Colonic mucosa (tissue), 4 donors: ENCODE data around the gene SPINK5. TPM values are rescaled to one million over a fixed set of nuclear protein-coding genes. Genes with fewer than 3 reads are reported as not detected.

ENCODE experiments used
- DNase-seq: peaks from one replicate; pipeline ENCODE4 v3.0.0-alpha.2; 2020
- H3K27ac ChIP-seq: fragments of 200-600 bp; one replicate; pipeline ENCODE4 v1.8.0; 2021
- H3K27me3 ChIP-seq: fragments of 200-600 bp; one replicate; pipeline ENCODE4 v1.8.0; 2021
- H3K36me3 ChIP-seq: fragments of 200-600 bp; one replicate; pipeline ENCODE4 v1.8.0; 2021
- H3K4me1 ChIP-seq: fragments of 200-600 bp; one replicate; pipeline ENCODE4 v1.8.0; 2021; ENCODE audit warnings: mild to moderate bottlenecking
- H3K4me3 ChIP-seq: fragments of 200-600 bp; one replicate; pipeline ENCODE4 v1.8.0; 2021
- H3K9ac ChIP-seq, 2 donors: one replicate each; pipeline ENCODE4 v1.7.0; 2013; ENCODE audit warnings: control low read depth in 2 of 2, low read depth in 2 of 2, low read length in 2 of 2
- H3K9me3 ChIP-seq: fragments of 200-600 bp; one replicate; pipeline ENCODE4 v1.8.0; 2021
- CTCF ChIP-seq: fragments of 200-600 bp; IDR thresholded peaks from one replicate; pipeline ENCODE4 v1.8.0; 2022; ENCODE audit warnings: antibody characterized with exemption, mild to moderate bottlenecking
- intact Hi-C: fragments of 100-400 bp; cut with DNase I; formaldehyde crosslinking; loops from one replicate; pipeline ENCODE4 v1.14.1; 2022
- total RNA-seq, 2 donors: library from RNA; stranded (reverse); fragmentation: NEBNext Ultra II Directional in 1 of 2; extraction: Animal tissue kit (Norgen Biotek cat#: 25700) in 1 of 2; gene quantifications; one replicate each; pipeline ENCODE4 v1.2.1, GENCODE V29; 2021
- donor health status: healthy.
- donor health status: DM: no; HTN: no; CAD: no.
- donor health status: DM: no; HTN: no; CAD: no.

SPINK5 gene
- total RNA-seq, 2 donors from 2014 or later: 25.6 to 29.0 TPM

DNA sequence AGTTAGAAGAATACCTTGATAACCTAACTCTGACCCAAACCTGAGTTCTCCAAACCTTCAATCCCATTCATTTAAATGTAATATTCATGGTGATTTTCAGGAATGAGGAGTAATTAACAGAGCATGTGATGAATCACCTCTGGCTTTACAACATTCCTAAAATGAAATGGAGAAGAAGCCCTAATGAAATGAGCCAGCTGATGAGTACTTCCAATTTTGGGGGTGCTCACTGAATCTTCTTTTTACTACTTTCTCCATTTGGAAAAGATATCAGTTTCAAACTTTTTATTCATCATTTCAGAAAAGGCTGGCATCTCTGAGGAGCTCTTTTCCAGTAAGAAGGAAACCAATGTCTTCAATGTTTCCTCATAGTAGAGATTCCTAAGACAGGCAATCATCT, 2.9 kb upstream of the SPINK5 start:
- Histone ChIP-seq H3K27ac (no peak overlapping the region), H3K27me3 (no peaks in the 10 kb centered on the region), H3K4me3 (no peak overlapping the region), H3K4me1 (no peaks in the 10 kb centered on the region), H3K9me3 (no peaks in the 10 kb centered on the region), H3K9ac (no peak overlapping the region), H3K36me3 (no peaks in the 10 kb centered on the region)
- intact Hi-C loops: no loop called here
- TF ChIP-seq CTCF: no peak
- DNase-seq: no peak

DNA sequence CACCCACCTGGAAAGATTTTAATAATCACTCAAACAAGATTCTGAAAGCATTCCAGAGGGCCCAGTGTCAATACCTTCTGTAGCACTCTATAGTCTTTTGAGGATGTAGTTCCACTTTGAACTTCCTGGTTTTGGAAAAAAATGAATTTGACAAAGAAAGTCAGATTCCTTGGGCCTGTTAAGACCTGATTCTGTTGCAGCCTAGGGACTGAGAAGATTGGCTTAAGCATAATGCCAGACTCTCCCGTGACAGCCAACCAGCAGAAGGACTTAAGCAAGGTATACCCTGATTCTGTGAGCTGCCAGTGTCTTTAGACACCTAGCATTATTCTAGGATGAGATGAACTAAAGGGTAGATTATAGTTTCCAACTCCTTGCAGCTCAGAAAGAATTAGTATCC, 6.8 kb downstream of the SPINK5 start:
- TF ChIP-seq CTCF: no peak
- intact Hi-C loops: no loop called here
- no peaks in the 10 kb centered on the region for H3K27me3 ChIP-seq
- H3K9me3 ChIP-seq: no peaks in the 10 kb centered on the region
- no peaks in the 10 kb centered on the region for H3K36me3 ChIP-seq
- H3K27ac ChIP-seq: no peak overlapping the region
- no peak overlapping the region for H3K4me3 ChIP-seq
- no peak overlapping the region for H3K9ac ChIP-seq
- DNase-seq: no peak
- no peaks in the 10 kb centered on the region for H3K4me1 ChIP-seq

DNA sequence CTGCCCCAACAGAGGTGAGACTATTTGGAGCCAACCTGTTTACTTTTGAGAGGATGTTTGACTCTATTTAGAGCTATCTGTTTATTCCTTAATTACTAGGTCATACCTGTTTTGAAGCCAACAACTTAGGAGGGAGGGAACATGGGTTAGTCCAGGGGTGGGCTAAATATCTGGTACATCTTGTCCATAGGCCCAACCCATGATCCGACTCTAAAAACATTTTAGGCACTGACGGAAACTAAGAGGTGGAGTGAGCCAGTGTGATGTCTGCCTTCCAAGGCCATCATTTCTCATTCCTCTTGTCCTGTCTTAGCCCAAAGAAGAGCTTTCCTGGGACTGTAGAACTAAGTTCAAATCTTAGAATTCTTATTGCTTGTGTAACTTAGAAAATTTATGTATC, 8.4 kb downstream of the SPINK5 start:
- Histone ChIP-seq H3K4me1 (no peaks in the 10 kb centered on the region), H3K27me3 (no peaks in the 10 kb centered on the region), H3K9me3 (no peaks in the 10 kb centered on the region), H3K4me3 (no peak overlapping the region), H3K27ac (no peak overlapping the region), H3K9ac (no peak overlapping the region), H3K36me3 (no peaks in the 10 kb centered on the region)
- TF ChIP-seq CTCF: no peak
- DNase-seq: no peak
- intact Hi-C loops: no loop called here

DNA sequence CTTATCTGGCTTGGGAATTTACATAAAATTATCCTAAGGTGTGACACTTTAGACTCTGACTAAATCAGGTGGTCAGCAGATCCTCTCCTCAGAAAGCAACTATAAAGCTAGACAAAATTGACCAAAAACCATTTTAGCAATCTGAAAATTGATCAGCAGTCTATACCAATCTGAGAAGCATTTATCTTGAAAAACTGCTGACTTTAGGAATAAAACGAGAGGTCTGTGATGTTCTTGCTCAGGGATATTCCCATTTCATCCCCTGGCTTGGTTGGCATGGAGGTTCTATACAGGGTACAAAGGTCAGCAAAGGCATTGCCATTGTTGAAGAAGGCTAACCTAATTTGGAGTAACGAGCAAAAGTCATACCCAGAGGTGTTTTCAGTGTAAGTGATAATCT, 11.7 kb downstream of the SPINK5 start:
- no peaks in the 10 kb centered on the region for H3K27me3 ChIP-seq
- no peaks in the 10 kb centered on the region for H3K4me1 ChIP-seq
- H3K36me3 ChIP-seq: no peaks in the 10 kb centered on the region
- H3K4me3 ChIP-seq: no peak overlapping the region
- no peaks in the 10 kb centered on the region for H3K9me3 ChIP-seq
- intact Hi-C loops: no loop called here
- TF ChIP-seq CTCF: no peak
- no peak for DNase-seq
- H3K27ac ChIP-seq: no peak overlapping the region
- H3K9ac ChIP-seq: no peak overlapping the region

DNA sequence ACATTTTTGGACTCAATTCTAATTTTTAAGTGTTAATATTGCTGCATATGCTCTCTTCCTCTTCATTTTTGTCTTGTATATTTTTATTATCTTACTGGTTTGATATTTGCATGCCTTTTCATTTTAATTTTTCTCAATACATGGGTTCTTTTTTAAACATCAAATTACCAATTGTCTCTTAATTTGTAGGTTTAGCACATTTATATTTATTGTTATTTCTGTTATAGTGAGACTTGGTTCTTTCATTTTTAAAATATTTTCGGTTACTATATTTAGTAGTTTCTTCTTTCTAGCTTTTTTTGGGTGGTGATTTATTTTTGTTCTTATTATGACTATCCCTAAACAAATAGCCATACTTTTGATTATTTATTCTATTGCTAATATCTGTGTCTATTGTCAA, 19.4 kb downstream of the SPINK5 start:
- Histone ChIP-seq H3K27ac (no peak overlapping the region), H3K4me1 (no peaks in the 10 kb centered on the region), H3K36me3 (no peaks in the 10 kb centered on the region), H3K9ac (no peak overlapping the region), H3K4me3 (no peak overlapping the region), H3K9me3 (no peaks in the 10 kb centered on the region), H3K27me3 (no peaks in the 10 kb centered on the region)
- no peak for TF ChIP-seq CTCF
- no peak for DNase-seq
- intact Hi-C loops: no loop called here

DNA sequence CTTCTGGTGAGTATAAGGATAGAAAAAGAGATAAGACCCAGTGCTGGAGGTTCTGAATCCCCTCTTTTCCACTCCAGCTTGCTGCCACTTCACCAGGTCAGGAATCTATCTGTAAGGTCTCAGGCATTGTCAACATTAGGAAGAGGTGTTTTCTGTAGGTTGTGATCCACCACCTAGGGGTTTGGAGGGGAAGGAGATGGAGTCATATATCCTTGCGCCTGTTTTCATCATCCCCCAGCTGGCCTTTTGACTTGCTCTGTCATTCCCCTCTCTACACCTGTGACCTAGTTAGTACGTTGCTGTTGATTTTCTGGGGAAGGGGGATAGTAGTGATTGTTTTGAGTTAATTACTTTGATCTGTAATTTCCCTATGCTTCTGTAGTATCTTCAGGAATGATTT, 20.5 kb downstream of the SPINK5 start:
- Histone ChIP-seq H3K27me3 (no peaks in the 10 kb centered on the region), H3K9me3 (no peaks in the 10 kb centered on the region), H3K27ac (no peak overlapping the region), H3K36me3 (no peaks in the 10 kb centered on the region), H3K4me3 (no peak overlapping the region), H3K9ac (no peak overlapping the region), H3K4me1 (no peaks in the 10 kb centered on the region)
- DNase-seq: no peak
- intact Hi-C loops: no loop called here
- TF ChIP-seq CTCF: no peak
